Vagina (tissue), 2 donors: ENCODE data around the gene CEP89.

Experiments
- POLR2A ChIP-seq, 2 donors: fragments of 450-650 bp; IDR thresholded peaks; one replicate each; pipeline ENCODE4 v1.6.1; 2017; ENCODE audit warnings: antibody characterized with exemption in 2 of 2, mild to moderate bottlenecking in 2 of 2, moderate library complexity in 2 of 2
- POLR2AphosphoS5 ChIP-seq, 2 donors: sonication (generic); formaldehyde crosslinking; IDR thresholded peaks; one replicate each; pipeline ENCODE4 v1.9.0; 2017; ENCODE audit warnings: antibody characterized with exemption in 2 of 2, mild to moderate bottlenecking in 2 of 2, low read depth in 1 of 2; ENCODE audit not compliant: insufficient read depth in 1 of 2
- TF ChIP-seq, protein P1 (sequence below), 3 experiments: fragments of 450-650 bp in 2 of 3; fragments of 200-600 bp in 1 of 3; sonication (generic) in 1 of 3; IDR thresholded peaks; one replicate each; pipeline ENCODE4 v1.5.1; 2017 to 2019; ENCODE audit warnings: antibody characterized with exemption in 3 of 3, mild to moderate bottlenecking in 2 of 3, moderate library complexity in 2 of 3

DNA sequence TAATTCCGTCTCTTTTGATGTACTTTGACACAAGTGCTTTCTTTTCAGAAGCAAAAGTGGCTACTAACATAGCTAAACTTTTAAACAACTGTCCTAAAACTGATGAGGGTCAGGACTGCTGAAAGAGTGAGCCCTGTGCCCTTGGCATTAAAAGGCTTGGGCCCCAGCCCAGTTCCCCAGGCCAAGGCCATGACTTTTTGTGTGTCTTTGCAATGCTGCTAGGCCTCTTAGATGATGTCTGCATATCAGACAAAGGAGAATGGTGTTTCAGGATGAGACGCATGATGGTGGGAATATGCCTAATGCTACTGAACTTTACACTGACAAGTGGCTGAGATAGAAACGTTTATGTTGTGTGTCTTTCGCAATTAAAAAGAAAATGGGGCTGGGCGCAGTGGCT is 140.1 kb downstream of the CEP89 start:
- TF ChIP-seq, protein P1, sequence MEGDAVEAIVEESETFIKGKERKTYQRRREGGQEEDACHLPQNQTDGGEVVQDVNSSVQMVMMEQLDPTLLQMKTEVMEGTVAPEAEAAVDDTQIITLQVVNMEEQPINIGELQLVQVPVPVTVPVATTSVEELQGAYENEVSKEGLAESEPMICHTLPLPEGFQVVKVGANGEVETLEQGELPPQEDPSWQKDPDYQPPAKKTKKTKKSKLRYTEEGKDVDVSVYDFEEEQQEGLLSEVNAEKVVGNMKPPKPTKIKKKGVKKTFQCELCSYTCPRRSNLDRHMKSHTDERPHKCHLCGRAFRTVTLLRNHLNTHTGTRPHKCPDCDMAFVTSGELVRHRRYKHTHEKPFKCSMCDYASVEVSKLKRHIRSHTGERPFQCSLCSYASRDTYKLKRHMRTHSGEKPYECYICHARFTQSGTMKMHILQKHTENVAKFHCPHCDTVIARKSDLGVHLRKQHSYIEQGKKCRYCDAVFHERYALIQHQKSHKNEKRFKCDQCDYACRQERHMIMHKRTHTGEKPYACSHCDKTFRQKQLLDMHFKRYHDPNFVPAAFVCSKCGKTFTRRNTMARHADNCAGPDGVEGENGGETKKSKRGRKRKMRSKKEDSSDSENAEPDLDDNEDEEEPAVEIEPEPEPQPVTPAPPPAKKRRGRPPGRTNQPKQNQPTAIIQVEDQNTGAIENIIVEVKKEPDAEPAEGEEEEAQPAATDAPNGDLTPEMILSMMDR (IDR thresholded peaks at IDR 0.05), result no peak
- TF ChIP-seq POLR2A (IDR thresholded peaks at IDR 0.05), result no peak
- TF ChIP-seq POLR2AphosphoS5 (IDR thresholded peaks at IDR 0.05; ENCODE audit: insufficient read depth in 1 of 2, low read depth in 1 of 2), result no peak
